Stimulated activated CD8-positive, alpha-beta memory T cell treated with anti-CD3 and anti-CD28 coated beads, Interleukin-7, amount 100 ng/mL, for 48 hours (primary cell): Measurements from ENCODE around the gene TRAF4.
A peak's percentile ranks its signal among the peaks of the same experiment; 100 is the strongest.

Experiments used
- DNase-seq, 2 donors: peaks; one replicate each; pipeline ENCODE4 v3.0.0-alpha.2; 2020; ENCODE audit warnings: low read depth in 1 of 2; ENCODE audit errors: extremely low read depth in 1 of 2

The TRAF4 gene

GRCh38 chr17:28747051-28747691 is 3.4 kb downstream of the TRAF4 start:
- no peak for DNase-seq

GRCh38 chr17:28747801-28748750 is 4.3 kb downstream of the TRAF4 start:
- no peak for DNase-seq

GRCh38 chr17:28748852-28749515 is 5.2 kb downstream of the TRAF4 start:
- DNase-seq, result no peak

- no peak for DNase-seq
These were observed 5.8 kb downstream of the TRAF4 start for GRCh38 chr17:28749516-28750177.

GRCh38 chr17:28750178-28751047 is 6.6 kb downstream of the TRAF4 start:
- DNase-seq, result peak; percentile 61 to 87

- DNase-seq, result no peak
These were observed 8.0 kb downstream of the TRAF4 start for GRCh38 chr17:28751600-28752366.

GRCh38 chr17:28755486-28755885 is 11.7 kb downstream of the TRAF4 start:
- DNase-seq, result no peak

- no peak for DNase-seq
These were observed 12.4 kb downstream of the TRAF4 start for GRCh38 chr17:28756049-28756804.

- DNase-seq, result no peak
These were observed 14.8 kb downstream of the TRAF4 start for GRCh38 chr17:28758411-28759121.

GRCh38 chr17:28759256-28759865 is 15.6 kb downstream of the TRAF4 start:
- DNase-seq, result no peak

GRCh38 chr17:28760601-28761562 is 17.1 kb downstream of the TRAF4 start:
- no peak for DNase-seq

- no peak for DNase-seq
These were observed 19.5 kb downstream of the TRAF4 start for GRCh38 chr17:28763137-28763799.

- peak in 1 of 2 donors; percentile 65 for DNase-seq
These were observed 20.0 kb downstream of the TRAF4 start for GRCh38 chr17:28763804-28764266.

GRCh38 chr17:28765038-28765437 is 21.2 kb downstream of the TRAF4 start:
- DNase-seq, result no peak

GRCh38 chr17:28773736-28774135 is 29.9 kb downstream of the TRAF4 start:
- DNase-seq, result no peak

- no peak for DNase-seq
These were observed 30.4 kb downstream of the TRAF4 start for GRCh38 chr17:28774206-28774605.
